Measurements from ENCODE around the gene HRH1.

Gene HRH1

DNA sequence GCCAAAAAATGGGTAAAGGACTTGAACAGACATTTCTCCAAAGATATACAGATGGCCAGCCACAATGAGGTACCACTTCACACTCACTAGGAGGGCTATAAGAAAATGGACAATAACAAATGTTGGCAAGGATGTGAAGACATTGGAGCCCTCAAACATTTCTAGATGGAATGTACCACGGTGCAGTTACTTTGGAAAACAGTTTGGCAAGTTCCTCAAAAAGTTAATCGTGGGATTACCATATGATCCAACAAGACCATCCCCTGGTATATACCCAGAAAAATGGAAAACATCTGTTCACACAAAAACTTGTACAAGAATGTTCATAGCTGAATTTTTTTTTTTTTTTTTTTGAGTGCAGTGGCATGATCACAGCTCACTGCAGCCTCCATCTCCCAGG lies 15.9 kb upstream of the HRH1 start:
- Histone ChIP-seq H4K20me1 (ENCODE audit: insufficient read depth) (no peaks in the 10 kb centered on the region), H3K79me2 (ENCODE audit: insufficient read depth, low read depth) (no peaks in the 10 kb centered on the region), H3K36me3 (ENCODE audit: insufficient read depth) (no peaks in the 10 kb centered on the region), H3K27me3 (ENCODE audit: insufficient read depth, low read depth) (no peaks in the 10 kb centered on the region), H3K4me2 (no peak overlapping the region), H3K4me1 (ENCODE audit: low read depth, poor library complexity, severe bottlenecking) (no peaks in the 10 kb centered on the region), H3K4me3 (IDR thresholded peaks at IDR 0.05; ENCODE audit: insufficient read depth, low read depth, low read length) (no peak overlapping the region), H2AFZ (ENCODE audit: low read depth) (no peak overlapping the region), H3K27ac (no peak overlapping the region), H3K9ac (no peak overlapping the region)
- TF ChIP-seq, protein P1, sequence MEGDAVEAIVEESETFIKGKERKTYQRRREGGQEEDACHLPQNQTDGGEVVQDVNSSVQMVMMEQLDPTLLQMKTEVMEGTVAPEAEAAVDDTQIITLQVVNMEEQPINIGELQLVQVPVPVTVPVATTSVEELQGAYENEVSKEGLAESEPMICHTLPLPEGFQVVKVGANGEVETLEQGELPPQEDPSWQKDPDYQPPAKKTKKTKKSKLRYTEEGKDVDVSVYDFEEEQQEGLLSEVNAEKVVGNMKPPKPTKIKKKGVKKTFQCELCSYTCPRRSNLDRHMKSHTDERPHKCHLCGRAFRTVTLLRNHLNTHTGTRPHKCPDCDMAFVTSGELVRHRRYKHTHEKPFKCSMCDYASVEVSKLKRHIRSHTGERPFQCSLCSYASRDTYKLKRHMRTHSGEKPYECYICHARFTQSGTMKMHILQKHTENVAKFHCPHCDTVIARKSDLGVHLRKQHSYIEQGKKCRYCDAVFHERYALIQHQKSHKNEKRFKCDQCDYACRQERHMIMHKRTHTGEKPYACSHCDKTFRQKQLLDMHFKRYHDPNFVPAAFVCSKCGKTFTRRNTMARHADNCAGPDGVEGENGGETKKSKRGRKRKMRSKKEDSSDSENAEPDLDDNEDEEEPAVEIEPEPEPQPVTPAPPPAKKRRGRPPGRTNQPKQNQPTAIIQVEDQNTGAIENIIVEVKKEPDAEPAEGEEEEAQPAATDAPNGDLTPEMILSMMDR (conservative IDR thresholded peaks at IDR 0.05; ENCODE audit: low read depth, low read length) = no peak

GRCh38 chr3:11140030-11140712 lies 14.1 kb upstream of the HRH1 start:
- TF ChIP-seq, protein P1 (conservative IDR thresholded peaks at IDR 0.05; ENCODE audit: low read depth, low read length) = no peak
- Histone ChIP-seq H3K4me1 (ENCODE audit: low read depth, poor library complexity, severe bottlenecking) (no peaks in the 10 kb centered on the region), H3K27ac (no peak overlapping the region), H3K27me3 (ENCODE audit: insufficient read depth, low read depth) (no peaks in the 10 kb centered on the region), H3K36me3 (ENCODE audit: insufficient read depth) (no peaks in the 10 kb centered on the region), H3K4me3 (IDR thresholded peaks at IDR 0.05; ENCODE audit: insufficient read depth, low read depth, low read length) (no peak overlapping the region), H2AFZ (ENCODE audit: low read depth) (no peak overlapping the region), H3K9ac (no peak overlapping the region), H3K79me2 (ENCODE audit: insufficient read depth, low read depth) (no peaks in the 10 kb centered on the region), H4K20me1 (ENCODE audit: insufficient read depth) (no peaks in the 10 kb centered on the region), H3K4me2 (no peak overlapping the region)

DNA sequence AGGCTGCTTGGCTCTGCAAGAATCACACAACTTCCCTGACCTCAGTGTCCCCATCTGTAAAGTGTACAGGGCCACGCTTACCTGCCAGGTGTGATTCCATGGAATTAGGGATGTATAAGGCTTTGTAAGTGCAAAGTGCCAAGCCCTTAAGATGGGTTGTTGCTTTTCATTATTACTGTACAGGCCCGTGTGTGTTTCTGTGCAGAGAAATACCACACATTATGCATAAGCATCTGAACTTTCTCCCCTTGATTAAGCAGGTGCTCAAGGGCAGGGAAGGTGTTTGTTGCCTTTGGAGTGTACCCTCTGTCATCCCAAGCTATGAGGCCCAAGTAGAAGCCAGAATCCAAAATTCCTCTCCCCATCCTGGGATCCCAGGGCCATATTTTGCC lies 13.6 kb upstream of the HRH1 start:
- Histone ChIP-seq H3K79me2 (ENCODE audit: insufficient read depth, low read depth) (no peaks in the 10 kb centered on the region), H3K9ac (no peak overlapping the region), H3K27ac (no peak overlapping the region), H3K27me3 (ENCODE audit: insufficient read depth, low read depth) (no peaks in the 10 kb centered on the region), H3K4me3 (IDR thresholded peaks at IDR 0.05; ENCODE audit: insufficient read depth, low read depth, low read length) (no peak overlapping the region), H4K20me1 (ENCODE audit: insufficient read depth) (no peaks in the 10 kb centered on the region), H2AFZ (ENCODE audit: low read depth) (no peak overlapping the region), H3K36me3 (ENCODE audit: insufficient read depth) (no peaks in the 10 kb centered on the region), H3K4me2 (no peak overlapping the region), H3K4me1 (ENCODE audit: low read depth, poor library complexity, severe bottlenecking) (no peaks in the 10 kb centered on the region)
- TF ChIP-seq, protein P1 (conservative IDR thresholded peaks at IDR 0.05; ENCODE audit: low read depth, low read length) = no peak

GRCh38 chr3:11143476-11143875 lies 10.8 kb upstream of the HRH1 start:
- Histone ChIP-seq H3K27ac (no peak overlapping the region), H2AFZ (ENCODE audit: low read depth) (no peak overlapping the region), H4K20me1 (ENCODE audit: insufficient read depth) (no peaks in the 10 kb centered on the region), H3K27me3 (ENCODE audit: insufficient read depth, low read depth) (no peaks in the 10 kb centered on the region), H3K4me3 (IDR thresholded peaks at IDR 0.05; ENCODE audit: insufficient read depth, low read depth, low read length) (no peak overlapping the region), H3K36me3 (ENCODE audit: insufficient read depth) (no peaks in the 10 kb centered on the region), H3K9ac (no peak overlapping the region), H3K4me1 (ENCODE audit: low read depth, poor library complexity, severe bottlenecking) (no peaks in the 10 kb centered on the region), H3K79me2 (ENCODE audit: insufficient read depth, low read depth) (no peaks in the 10 kb centered on the region), H3K4me2 (no peak overlapping the region)
- TF ChIP-seq, protein P1 (conservative IDR thresholded peaks at IDR 0.05; ENCODE audit: low read depth, low read length) = no peak
